Vagina (tissue), 2 donors: ENCODE results near the gene TNFSF13.

Experiments used
- CTCF ChIP-seq, 3 experiments: fragments of 450-650 bp in 2 of 3; fragments of 200-600 bp in 1 of 3; sonication (generic) in 1 of 3; IDR thresholded peaks; one replicate each; pipeline ENCODE4 v1.5.1; 2017 to 2019; ENCODE audit warnings: antibody characterized with exemption in 3 of 3, mild to moderate bottlenecking in 2 of 3, moderate library complexity in 2 of 3
- POLR2AphosphoS5 ChIP-seq, 2 donors: sonication (generic); formaldehyde crosslinking; IDR thresholded peaks; one replicate each; pipeline ENCODE4 v1.9.0; 2017; ENCODE audit warnings: antibody characterized with exemption in 2 of 2, mild to moderate bottlenecking in 2 of 2, low read depth in 1 of 2; ENCODE audit not compliant: insufficient read depth in 1 of 2

GRCh38 chr17:7575959-7576358 is 17.4 kb downstream of the TNFSF13 start:
- TF ChIP-seq CTCF (IDR thresholded peaks at IDR 0.05): no peak
- no peak for TF ChIP-seq POLR2AphosphoS5 (IDR thresholded peaks at IDR 0.05; ENCODE audit: insufficient read depth in 1 of 2, low read depth in 1 of 2)
